Peyer's patch (tissue), 4 donors: ENCODE results near the gene FMNL2. TPM values are rescaled to one million over a fixed set of nuclear protein-coding genes. Genes with fewer than 3 reads are reported as not detected.
"Not testable (repeated sequence)": the region's sequence is repeated elsewhere in the genome, so short reads cannot be mapped to it uniquely, and the experiment has no call there.

Experiments
- DNase-seq, 3 donors: peaks; one replicate each; pipeline ENCODE4 v3.0.0-alpha.2; 2017 to 2019
- H3K27ac ChIP-seq, 4 donors: fragments of 200-600 bp; sonication (generic); one replicate each; pipeline ENCODE4 v1.5.1; 2016 to 2019
- H3K27me3 ChIP-seq, 2 donors: fragments of 200-600 bp; sonication (generic); one replicate each; pipeline ENCODE4 v1.5.1; 2019
- H3K36me3 ChIP-seq, 3 donors: fragments of 200-600 bp; sonication (generic); one replicate each; pipeline ENCODE4 v1.5.1; 2016 to 2019
- H3K4me1 ChIP-seq, 4 donors: fragments of 200-600 bp; sonication (generic); one replicate each; pipeline ENCODE4 v1.5.1; 2016 to 2019
- H3K4me3 ChIP-seq, 4 donors: fragments of 200-600 bp; sonication (generic); 1 replicate in 3 of 4; 2 replicates in 1 of 4; pipeline ENCODE4 v1.5.1; 2016 to 2019; ENCODE audit warnings: mild to moderate bottlenecking in 1 of 4
- H3K9me3 ChIP-seq, 4 donors: fragments of 200-600 bp; sonication (generic); one replicate each; pipeline ENCODE4 v1.5.1; 2016 to 2019; ENCODE audit warnings: mild to moderate bottlenecking in 1 of 4
- POLR2A ChIP-seq, 2 donors: fragments of 450-650 bp; IDR thresholded peaks; one replicate each; pipeline ENCODE4 v1.5.1; 2017; ENCODE audit warnings: antibody characterized with exemption in 2 of 2, mild to moderate bottlenecking in 2 of 2, moderate library complexity in 2 of 2
- total RNA-seq, 4 donors: library from RNA; depleted of rRNA; stranded (reverse); fragments of >200 nt; gene quantifications; one replicate each; pipeline ENCODE4 v1.1.0, GENCODE V29; 2016
- TF ChIP-seq, protein P1 (sequence below), 6 experiments: fragments of 450-650 bp in 4 of 6; fragments of 200-600 bp in 2 of 6; sonication (generic) in 1 of 6; IDR thresholded peaks; one replicate each; pipeline ENCODE4 v1.5.1; 2017 to 2019; ENCODE audit warnings: antibody characterized with exemption in 6 of 6, mild to moderate bottlenecking in 3 of 6, moderate library complexity in 1 of 6

The FMNL2 gene
- total RNA-seq, 4 donors from 2014 or later, result 7.5 to 52.0 (median 17.1) TPM

GRCh38 chr2:152384992-152385391 is 50.0 kb downstream of the FMNL2 start:
- H3K4me1 ChIP-seq, result no peaks in the 10 kb centered on the region
- DNase-seq, result no peak
- no peaks in the 10 kb centered on the region for H3K36me3 ChIP-seq
- H3K27me3 ChIP-seq, result no peaks in the 10 kb centered on the region
- H3K4me3 ChIP-seq, result no peak overlapping the region
- no peak overlapping the region for H3K27ac ChIP-seq
- H3K9me3 ChIP-seq, result no peaks in the 10 kb centered on the region
- no peak for TF ChIP-seq POLR2A (IDR thresholded peaks at IDR 0.05)
- TF ChIP-seq, protein P1, sequence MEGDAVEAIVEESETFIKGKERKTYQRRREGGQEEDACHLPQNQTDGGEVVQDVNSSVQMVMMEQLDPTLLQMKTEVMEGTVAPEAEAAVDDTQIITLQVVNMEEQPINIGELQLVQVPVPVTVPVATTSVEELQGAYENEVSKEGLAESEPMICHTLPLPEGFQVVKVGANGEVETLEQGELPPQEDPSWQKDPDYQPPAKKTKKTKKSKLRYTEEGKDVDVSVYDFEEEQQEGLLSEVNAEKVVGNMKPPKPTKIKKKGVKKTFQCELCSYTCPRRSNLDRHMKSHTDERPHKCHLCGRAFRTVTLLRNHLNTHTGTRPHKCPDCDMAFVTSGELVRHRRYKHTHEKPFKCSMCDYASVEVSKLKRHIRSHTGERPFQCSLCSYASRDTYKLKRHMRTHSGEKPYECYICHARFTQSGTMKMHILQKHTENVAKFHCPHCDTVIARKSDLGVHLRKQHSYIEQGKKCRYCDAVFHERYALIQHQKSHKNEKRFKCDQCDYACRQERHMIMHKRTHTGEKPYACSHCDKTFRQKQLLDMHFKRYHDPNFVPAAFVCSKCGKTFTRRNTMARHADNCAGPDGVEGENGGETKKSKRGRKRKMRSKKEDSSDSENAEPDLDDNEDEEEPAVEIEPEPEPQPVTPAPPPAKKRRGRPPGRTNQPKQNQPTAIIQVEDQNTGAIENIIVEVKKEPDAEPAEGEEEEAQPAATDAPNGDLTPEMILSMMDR (IDR thresholded peaks at IDR 0.05), result no peak

- no peaks in the 10 kb centered on the region for H3K4me1 ChIP-seq
- H3K9me3 ChIP-seq, result no peaks in the 10 kb centered on the region
- H3K27me3 ChIP-seq, result no peaks in the 10 kb centered on the region
- H3K36me3 ChIP-seq, result no peaks in the 10 kb centered on the region
- TF ChIP-seq, protein P1 (IDR thresholded peaks at IDR 0.05), result no peak
- TF ChIP-seq POLR2A (IDR thresholded peaks at IDR 0.05), result no peak
- H3K27ac ChIP-seq, result no peak overlapping the region
- no peak for DNase-seq
- no peak overlapping the region for H3K4me3 ChIP-seq
Observed at GRCh38 chr2:152385650-152386049, 50.7 kb downstream of the FMNL2 start.

- Histone ChIP-seq H3K36me3 (no peaks in the 10 kb centered on the region), H3K27ac (no peak overlapping the region), H3K4me3 (no peak overlapping the region), H3K9me3 (no peaks in the 10 kb centered on the region), H3K27me3 (no peaks in the 10 kb centered on the region), H3K4me1 (no peaks in the 10 kb centered on the region)
- TF ChIP-seq POLR2A (IDR thresholded peaks at IDR 0.05), result no peak
- TF ChIP-seq, protein P1 (IDR thresholded peaks at IDR 0.05), result no peak
- DNase-seq, result no peak
Observed at GRCh38 chr2:152386266-152386665, 51.3 kb downstream of the FMNL2 start.

DNA sequence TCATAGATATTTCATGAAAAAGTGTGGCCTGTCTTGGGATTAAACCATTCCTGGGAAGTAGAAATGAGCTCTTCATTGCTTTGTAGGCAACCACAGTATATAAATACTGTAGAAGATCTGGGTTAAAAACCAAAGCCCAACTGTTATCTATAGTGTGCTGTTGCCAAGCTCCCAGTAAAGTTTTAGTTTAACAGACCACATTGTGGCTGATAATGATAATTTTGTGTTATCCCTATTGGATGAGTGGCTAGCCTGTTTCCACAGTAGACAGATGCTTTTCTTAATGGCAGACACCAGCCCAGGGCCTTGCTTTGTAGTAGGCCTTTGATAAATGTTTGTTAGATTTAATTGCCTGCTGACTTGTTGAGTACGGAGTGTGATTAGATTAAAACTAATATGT is 52.1 kb downstream of the FMNL2 start:
- no peaks in the 10 kb centered on the region for H3K9me3 ChIP-seq
- H3K27ac ChIP-seq, result no peak overlapping the region
- no peaks in the 10 kb centered on the region for H3K36me3 ChIP-seq
- DNase-seq, result no peak
- no peaks in the 10 kb centered on the region for H3K27me3 ChIP-seq
- TF ChIP-seq, protein P1 (IDR thresholded peaks at IDR 0.05), result no peak
- TF ChIP-seq POLR2A (IDR thresholded peaks at IDR 0.05), result no peak
- no peaks in the 10 kb centered on the region for H3K4me1 ChIP-seq
- no peak overlapping the region for H3K4me3 ChIP-seq

GRCh38 chr2:152388269-152388668 is 53.3 kb downstream of the FMNL2 start:
- H3K27me3 ChIP-seq, H3K4me1 ChIP-seq, H3K4me3 ChIP-seq, H3K9me3 ChIP-seq, DNase-seq, H3K36me3 ChIP-seq, H3K27ac ChIP-seq: not testable (repeated sequence)

DNA sequence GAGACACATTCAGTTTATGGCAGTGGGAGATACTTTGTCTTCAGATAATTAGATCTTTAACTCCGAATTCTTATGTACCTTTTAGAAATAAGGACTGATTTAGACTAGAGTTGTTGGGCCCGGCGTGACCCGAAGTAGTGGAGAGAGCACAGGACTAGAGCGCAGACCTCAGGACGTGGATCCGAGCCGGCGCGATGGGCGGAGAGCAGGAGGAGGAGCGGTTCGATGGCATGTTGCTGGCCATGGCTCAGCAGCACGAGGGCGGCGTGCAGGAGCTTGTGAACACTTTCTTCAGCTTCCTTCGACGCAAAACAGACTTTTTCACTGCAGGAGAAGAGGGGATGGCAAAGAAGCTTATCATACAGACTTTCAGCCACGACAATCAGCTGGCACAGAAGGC is 54.5 kb downstream of the FMNL2 start:
- Histone ChIP-seq H3K4me1 (no peaks in the 10 kb centered on the region), H3K27ac (no peak overlapping the region), H3K4me3 (no peak overlapping the region), H3K36me3 (no peaks in the 10 kb centered on the region), H3K9me3 (no peaks in the 10 kb centered on the region), H3K27me3 (no peaks in the 10 kb centered on the region)
- TF ChIP-seq, protein P1 (IDR thresholded peaks at IDR 0.05), result no peak
- TF ChIP-seq POLR2A (IDR thresholded peaks at IDR 0.05), result no peak
- no peak for DNase-seq
